GM12873 (cell line): ENCODE results near the gene SDK1.

Experiments
- TF ChIP-seq, protein P1 (sequence below): IDR thresholded peaks from 2 replicates; pipeline ENCODE4 v1.5.1; 2012; ENCODE audit warnings: low read depth, mild to moderate bottlenecking, moderate library complexity, low read length, control low read depth; ENCODE audit not compliant: insufficient read depth; ENCODE audit errors: missing control alignments

SDK1 gene

DNA sequence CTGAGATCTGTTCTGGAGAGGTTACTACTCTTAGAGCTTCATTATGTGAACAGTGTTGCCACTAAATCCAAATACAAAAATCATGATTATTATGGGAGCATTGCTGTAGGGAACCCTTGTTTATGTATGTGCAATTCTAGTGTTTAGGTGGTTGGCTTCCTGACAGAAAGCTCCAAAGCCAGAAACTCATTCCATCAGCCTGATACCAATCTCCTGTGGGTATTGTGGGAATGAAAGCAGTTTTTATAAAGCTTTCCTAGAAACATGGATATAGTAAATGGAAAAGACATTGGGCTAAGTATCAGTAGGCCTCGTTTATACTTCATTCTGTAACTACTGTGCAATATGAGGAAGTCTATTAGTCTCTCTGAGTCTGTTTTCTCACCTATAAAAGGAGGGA, 6.4 kb downstream of the SDK1 start:
- TF ChIP-seq, protein P1, sequence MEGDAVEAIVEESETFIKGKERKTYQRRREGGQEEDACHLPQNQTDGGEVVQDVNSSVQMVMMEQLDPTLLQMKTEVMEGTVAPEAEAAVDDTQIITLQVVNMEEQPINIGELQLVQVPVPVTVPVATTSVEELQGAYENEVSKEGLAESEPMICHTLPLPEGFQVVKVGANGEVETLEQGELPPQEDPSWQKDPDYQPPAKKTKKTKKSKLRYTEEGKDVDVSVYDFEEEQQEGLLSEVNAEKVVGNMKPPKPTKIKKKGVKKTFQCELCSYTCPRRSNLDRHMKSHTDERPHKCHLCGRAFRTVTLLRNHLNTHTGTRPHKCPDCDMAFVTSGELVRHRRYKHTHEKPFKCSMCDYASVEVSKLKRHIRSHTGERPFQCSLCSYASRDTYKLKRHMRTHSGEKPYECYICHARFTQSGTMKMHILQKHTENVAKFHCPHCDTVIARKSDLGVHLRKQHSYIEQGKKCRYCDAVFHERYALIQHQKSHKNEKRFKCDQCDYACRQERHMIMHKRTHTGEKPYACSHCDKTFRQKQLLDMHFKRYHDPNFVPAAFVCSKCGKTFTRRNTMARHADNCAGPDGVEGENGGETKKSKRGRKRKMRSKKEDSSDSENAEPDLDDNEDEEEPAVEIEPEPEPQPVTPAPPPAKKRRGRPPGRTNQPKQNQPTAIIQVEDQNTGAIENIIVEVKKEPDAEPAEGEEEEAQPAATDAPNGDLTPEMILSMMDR: no peak

DNA sequence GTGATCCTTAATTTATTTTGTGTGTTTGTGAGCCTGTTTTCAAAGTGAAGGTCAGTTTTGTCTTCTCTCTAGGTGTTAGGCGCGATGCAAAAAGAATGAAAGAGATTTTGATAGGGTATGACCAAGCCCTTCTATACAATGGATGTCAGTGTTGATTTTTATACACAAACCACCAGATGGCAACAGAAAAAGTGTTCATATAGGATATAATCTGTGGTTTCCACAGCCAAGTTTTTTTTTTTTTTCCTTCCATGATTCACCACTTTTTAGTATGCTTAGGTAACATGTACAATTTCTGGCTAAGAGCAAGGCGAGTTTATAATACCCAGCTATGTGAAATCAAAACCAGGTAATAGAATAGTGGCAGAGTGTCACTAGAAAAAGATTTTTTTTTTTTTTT, 8.1 kb downstream of the SDK1 start:
- TF ChIP-seq, protein P1: no peak

DNA sequence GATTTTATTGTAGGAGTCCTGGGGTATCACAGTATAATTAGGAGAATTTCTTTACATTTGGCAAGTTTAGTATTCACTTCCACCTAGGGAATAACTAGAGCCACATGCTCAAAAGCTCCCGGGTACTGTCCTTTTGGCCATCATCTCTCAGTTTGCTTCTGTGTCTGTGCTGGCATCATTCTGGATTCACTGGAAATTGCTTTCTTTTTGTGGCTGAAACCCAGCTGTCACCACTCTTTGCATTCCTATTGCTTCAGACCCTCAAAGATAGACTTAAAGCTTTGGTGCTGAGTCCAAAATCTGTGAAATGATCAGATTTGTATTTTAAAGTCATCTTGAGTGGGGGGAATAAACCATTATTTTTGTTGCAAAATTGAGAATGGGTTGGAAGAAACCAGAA, 8.9 kb downstream of the SDK1 start:
- TF ChIP-seq, protein P1: no peak

DNA sequence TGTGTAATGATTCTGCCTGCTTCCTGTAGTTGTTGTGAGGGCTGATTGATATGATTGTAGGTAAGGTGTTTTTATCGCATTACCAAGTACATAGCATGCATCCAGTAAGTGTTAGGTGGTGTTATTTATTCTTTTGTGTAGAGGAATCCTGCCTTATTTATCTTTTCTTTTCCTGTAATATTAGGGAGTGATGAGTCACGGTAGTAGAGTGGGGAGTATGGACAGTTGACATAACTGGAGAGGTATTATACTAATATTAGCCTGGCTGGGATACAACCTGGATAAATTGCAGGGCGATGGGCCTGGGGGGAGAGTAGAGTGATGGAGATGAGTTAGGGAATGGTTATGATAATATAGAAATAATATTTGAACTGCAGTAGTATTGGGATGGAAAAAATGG, 9.8 kb downstream of the SDK1 start:
- TF ChIP-seq, protein P1: no peak

DNA sequence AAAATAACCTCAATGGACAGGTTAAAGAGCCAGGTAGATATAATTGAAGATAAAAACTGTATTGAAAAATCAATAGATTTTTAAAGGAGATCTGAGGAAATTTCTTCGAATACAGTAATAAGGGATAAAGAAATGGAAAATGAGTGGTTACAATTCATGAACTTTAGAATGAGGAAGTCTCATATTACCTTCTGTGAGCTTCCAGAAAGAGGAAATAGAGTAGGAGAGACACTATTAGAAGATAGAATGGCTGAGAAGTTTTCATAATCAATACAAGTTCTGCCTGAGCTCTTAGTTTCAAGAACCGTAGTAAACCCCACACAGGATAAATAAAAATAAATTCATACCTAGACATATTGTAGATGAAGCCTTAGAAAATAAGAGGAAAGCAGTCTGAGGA, 11.5 kb downstream of the SDK1 start:
- TF ChIP-seq, protein P1: no peak

DNA sequence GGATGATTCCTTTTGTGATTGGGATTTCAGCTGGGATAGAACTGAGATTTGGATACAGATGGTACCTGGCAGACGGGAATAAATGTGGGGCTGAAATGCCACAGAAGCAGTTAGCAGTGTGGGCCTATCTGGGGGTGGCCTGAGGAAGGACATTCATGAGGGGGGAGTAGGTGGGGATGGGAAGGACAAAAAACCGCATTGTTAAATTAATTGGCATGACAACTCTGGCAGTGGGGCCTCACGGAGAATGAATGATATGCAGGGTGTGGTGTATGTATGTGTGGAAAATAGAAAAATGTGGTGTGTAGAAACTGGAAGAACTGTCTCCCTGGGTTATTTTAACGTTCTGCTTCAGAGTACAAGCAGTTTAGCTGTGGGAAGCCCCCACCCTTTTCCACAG, 17.8 kb downstream of the SDK1 start:
- TF ChIP-seq, protein P1: no peak

DNA sequence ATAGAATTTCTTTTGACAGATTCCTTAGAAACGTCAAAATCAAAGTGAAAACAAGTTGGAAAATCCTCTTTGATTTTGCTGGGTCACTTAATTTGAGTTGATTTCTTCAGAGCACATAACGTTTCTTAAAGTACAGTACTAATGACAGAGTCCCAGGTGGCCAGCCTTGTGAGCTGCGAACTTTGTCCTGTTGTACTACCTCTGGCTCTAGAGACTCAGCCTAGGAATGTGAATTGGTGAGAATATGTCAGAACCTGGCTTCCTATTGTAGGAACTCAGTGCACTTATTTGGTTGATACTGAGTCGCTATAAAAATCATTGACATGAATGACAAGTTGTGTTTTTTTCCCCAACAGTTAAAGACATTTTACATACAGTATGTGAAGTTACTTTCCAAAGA, 20.2 kb downstream of the SDK1 start:
- TF ChIP-seq, protein P1: no peak
